GM18520 (cell line): ENCODE data around the gene NQO2.
A peak's percentile ranks its signal among the peaks of the same experiment; 100 is the strongest.
"Not testable (repeated sequence)": the region's sequence is repeated elsewhere in the genome, so short reads cannot be mapped to it uniquely, and the experiment has no call there.

Experiments used
- ATAC-seq: cut with Tn5 transposase; IDR thresholded peaks from one replicate; pipeline ENCODE4 v1.9.1; 2021; ENCODE audit not compliant: unreplicated experiment

NQO2 gene

DNA sequence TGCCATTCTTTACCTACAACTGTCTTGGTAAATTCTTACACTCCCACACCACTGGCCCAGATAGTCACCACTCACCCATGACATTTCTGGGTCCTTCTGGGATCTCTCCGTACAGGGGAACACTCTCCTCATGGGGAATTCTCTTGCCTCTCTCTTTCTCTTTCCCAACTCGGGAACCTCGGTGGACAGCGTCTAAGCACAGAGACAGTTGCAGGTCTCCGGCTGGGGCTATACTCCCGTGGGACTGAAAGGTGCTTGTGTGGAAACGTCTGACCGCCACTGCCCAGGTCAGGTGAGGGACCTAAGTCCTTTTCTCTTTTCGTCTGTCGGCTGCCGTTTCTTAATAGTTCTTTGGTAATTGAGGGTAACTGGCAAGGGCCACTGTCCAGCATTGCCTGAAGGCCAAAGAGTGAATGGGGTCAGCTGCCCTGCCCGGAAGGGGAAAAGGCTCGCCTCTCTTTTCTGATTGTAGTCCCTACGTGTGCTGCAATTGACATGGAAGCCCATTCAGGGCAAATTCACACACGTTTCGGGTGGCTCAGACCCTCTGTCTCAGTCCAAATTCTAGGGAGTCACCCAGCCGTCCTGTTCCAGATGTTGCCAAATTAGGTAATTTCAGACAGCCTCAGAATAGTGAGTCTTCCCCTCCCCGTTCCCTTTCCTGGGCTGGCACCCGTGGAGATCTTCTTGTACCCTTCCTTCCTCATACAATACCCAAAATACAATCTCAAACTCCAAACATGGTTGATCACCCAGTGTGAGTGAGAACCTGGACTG is 37.4 kb downstream of the NQO2 start:
- ATAC-seq: no peak

DNA sequence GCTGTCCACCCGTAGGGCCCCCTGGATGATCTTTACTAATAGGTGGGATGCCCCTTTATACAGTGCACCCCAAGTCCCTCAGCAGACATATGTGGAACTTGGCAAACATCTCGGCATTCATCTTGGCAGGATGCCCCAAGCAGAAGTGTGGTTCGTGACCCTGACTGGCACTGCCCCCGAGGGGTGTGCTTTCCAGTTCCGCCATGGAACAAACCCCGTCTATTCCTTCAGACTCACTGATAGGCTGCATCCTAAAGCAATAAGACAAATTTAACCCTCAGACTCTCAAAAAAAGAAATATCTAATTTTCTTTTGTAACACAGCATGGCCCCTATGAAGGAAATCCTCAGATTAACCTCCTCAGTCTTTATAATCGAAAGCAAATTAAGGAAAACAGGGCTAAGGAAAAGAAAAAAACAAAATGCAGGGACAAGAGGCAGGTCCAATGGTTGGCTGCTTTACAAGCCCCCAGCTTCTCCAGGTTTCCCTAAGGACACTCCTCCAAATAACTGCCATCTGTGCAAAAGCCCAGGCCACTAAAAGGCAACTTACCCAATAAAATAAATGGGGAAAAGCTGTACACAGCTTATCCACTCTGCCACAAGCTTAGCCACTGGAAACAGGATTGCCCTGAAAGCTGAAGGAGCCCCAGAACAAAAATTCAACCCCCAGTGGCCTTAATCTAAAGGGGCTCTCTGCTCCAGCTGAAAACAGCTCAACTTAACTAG is 38.1 kb downstream of the NQO2 start:
- ATAC-seq: no peak

GRCh38 chr6:3039384-3039783 is 39.7 kb downstream of the NQO2 start:
- no peak for ATAC-seq

DNA sequence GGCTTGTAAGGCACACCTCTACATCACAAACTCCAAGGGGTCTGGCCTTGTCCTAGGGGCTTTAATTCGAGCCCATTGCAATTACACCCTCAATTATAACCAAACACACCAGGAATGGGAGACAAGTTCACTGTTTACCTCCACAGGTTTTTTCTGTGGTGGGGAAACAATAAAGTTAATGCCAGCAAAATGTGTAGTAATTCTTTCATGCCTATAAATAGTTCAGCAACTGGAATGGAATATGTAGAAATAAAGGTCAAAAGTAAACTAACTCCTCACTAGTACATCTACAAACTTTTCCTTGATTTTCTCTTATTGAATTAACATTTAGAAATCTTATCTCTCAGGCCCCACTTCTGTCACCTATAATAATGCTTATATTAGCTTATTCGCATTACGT is 41.5 kb downstream of the NQO2 start:
- ATAC-seq: no peak

DNA sequence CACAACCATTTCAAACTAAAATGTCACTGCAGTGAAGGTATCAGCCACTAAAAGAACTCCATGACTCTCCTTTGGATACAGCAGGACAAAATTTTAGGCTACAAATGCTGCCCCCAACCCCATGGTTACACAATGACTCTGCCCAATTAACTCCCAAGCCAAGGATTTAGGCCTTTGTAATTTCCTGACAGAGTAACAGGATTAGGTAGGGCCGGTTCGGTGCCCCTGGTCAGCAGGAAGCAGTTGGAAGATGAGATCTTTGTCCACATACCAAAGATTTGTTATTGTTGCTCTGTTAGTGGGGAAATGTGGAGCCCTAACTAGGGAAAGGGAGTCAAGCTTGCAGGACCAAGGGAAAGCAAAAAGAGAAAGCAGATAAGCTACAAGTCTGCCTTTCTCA is 41.9 kb downstream of the NQO2 start:
- ATAC-seq: no peak

GRCh38 chr6:3045369-3045768 is 45.7 kb downstream of the NQO2 start:
- ATAC-seq: no peak

GRCh38 chr6:3045777-3046176 is 46.1 kb downstream of the NQO2 start:
- no peak for ATAC-seq

DNA sequence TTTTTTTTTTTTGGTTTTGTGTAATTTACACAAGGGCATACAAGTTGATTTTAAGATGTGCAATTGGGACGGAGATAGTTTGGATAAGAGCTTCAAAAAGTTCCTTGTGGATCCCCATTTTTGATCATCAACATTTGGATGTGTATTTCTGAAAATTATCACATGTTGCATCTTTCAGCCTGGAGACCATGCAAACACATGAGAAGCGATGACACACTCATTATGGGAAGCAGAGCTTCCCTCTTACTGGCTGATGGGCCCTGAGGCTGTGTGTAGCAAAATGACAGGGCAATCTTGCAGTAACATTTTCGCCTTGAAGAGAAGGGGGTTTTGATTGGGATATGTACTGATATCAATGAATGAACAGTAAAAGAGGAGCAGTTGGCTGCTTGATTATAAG is 46.6 kb downstream of the NQO2 start:
- no peak for ATAC-seq

- ATAC-seq: not testable (repeated sequence)
Observed at GRCh38 chr6:3048009-3048408, 48.3 kb downstream of the NQO2 start.

DNA sequence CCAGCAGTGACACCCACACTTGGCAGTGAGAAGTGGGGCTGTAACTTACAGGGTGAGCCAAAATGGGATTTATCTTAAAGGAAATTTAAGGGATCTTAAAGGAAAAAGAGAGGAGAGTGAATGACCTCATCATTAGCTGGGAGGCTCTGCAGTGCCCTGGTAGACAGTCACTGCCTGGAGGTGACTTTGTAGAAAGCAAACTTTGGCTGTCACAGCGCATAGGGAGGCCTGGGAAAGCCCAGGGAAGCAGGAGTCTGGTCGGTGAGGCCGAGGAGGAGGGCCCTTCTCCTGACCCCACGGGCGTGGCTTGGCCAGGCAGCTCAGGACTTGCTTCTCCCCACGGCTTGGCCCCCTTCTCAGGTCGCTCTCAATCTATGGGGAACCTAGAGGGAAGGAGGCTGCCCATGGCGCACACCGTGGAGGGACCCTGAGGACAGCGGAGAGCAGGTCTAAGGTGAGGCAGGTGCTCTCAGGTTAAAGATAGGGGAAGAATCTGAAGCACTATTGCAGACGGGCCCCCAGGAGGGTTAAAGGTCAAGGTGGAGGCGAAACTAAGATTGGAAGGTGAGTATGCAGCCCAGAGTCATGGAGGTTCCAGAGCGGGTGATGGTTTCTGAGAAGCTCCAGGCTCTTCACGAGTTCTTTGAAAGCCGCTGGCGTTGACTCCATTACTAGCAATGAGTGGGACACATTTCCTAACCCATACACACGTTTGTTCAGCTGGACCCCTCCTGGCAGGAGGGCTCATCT is 53.0 kb downstream of the NQO2 start:
- ATAC-seq: no peak

GRCh38 chr6:3053231-3053508 is 53.5 kb downstream of the NQO2 start:
- no peak for ATAC-seq

DNA sequence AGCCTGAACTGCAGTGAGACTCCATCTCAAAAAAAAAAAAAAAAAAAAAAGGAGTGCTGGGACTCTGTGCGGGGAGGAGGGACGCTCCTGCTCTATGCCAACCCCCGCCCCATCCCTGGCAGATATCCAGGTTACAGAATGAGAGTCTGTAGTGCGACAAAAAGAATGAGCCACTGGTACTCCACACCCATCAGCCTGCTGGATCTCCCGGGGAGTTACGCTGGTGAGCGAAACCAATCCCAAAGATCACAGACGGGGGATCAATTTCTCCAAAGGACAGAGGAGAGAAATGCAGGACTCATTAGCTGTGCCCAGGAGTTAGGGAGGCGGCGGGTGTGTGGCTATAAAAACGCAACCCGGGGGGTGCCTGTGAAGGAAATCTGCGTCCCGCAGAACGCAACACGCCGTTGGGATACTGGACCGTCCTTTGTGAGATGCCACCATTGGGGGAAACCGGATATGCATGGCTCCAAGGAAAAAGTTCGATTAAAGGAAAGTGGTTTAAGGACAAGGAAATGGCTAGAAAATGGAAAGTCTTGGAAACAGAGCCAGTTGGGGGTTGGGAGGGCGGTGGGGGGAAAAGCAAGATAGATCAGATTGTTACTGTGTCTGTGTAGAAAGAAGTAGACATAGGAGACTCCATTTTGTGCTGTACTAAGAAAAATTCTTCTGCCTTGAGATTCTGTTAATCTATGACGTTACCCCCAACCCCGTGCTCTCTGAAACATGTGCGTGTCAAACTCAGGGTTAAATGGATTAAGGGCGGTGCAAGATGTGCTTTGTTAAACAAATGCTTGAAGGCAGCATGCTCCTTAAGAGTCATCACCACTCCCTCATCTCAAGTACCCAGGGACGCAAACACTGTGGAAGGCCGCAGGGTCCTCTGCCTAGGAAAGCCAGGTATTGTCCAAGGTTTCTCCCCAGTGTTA is 54.8 kb downstream of the NQO2 start:
- ATAC-seq: not testable (repeated sequence)

DNA sequence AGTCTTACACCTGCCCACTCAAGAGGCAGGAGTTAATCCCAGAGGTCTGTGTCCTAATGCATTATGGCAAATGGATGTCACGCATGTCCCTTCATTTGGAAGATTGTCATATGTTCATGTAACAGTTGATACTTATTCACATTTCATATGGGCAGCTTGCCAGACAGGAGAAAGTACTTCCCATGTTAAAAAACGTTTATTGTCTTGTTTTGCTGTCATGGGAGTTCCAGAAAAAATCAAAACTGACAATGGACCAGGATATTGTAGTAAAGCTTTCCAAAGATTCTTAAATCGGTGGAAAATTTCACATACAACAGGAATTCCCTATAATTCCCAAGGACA is 55.4 kb downstream of the NQO2 start:
- not testable (repeated sequence) for ATAC-seq

DNA sequence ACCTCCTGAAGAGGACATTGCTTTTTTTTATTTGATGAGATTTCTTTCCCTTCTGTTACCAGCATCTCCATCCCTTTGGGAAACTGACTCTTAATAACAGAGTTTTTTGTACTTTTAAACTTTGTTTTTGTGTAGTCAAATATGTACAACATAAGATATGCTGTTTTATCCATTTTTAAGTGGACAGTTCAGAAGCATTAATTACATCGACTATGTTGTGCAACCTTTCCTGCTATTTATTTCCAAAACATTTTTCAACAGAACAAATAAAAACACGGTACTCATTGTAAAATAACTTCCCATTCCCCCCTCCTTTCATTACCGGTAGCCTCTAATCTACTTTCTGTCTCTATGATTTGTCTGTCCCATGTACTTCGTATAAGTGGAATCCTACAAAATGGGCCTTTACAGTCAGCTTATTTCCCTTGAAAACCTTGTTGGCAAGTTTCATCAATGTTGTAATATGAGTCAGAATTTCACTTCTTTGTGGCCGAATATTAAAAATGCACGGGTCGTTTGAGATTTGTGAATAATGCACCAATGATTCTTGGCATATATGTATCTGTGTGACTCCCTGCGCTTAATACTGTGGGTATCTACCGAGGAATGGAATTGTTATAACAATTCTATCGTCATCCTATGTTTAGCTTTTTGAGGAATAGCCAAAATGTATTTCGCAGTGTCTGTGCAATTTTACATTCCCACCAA is 57.5 kb downstream of the NQO2 start:
- ATAC-seq: no peak

DNA sequence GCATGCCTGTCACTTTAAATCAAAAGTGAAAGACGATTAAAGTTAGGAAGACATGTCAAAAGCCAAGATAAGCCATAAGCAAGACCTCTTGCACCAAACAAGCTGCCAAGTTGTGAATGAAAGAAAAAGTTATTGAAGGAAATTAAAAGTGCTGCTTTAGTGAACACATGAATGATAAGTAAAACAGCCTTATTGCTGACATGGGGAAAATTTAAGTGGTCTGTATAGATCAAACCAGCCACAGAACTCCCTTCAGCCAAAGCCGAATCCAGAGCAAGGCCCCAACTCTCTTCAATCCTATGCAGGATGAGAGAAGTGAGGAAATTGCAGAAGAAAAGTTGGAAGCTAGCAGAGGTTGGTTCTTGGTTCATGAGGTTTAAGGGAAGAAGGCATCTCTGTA is 59.3 kb downstream of the NQO2 start:
- no peak for ATAC-seq

DNA sequence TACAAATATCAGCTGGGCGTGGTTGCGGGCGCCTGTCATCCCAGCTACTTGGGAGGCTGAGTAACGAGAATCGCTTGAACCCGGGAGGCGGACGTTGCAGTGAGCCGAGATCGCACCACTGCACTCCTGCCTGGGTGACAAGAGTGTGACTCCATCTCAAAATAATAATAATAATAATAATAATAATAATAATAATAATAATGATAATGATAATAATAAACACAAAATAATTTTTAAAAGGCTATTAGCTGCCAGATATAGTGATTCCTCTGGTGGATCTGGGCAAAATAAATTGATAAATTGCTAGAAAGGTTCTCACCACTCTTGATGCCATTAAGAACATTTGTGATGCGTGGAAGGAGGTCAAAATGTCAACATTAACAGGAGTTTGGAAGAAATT is 60.4 kb downstream of the NQO2 start:
- not testable (repeated sequence) for ATAC-seq

GRCh38 chr6:3061501-3061941 is 61.8 kb downstream of the NQO2 start:
- ATAC-seq: no peak

- ATAC-seq: not testable (repeated sequence)
Observed at GRCh38 chr6:3063340-3063732, 63.6 kb downstream of the NQO2 start.

DNA sequence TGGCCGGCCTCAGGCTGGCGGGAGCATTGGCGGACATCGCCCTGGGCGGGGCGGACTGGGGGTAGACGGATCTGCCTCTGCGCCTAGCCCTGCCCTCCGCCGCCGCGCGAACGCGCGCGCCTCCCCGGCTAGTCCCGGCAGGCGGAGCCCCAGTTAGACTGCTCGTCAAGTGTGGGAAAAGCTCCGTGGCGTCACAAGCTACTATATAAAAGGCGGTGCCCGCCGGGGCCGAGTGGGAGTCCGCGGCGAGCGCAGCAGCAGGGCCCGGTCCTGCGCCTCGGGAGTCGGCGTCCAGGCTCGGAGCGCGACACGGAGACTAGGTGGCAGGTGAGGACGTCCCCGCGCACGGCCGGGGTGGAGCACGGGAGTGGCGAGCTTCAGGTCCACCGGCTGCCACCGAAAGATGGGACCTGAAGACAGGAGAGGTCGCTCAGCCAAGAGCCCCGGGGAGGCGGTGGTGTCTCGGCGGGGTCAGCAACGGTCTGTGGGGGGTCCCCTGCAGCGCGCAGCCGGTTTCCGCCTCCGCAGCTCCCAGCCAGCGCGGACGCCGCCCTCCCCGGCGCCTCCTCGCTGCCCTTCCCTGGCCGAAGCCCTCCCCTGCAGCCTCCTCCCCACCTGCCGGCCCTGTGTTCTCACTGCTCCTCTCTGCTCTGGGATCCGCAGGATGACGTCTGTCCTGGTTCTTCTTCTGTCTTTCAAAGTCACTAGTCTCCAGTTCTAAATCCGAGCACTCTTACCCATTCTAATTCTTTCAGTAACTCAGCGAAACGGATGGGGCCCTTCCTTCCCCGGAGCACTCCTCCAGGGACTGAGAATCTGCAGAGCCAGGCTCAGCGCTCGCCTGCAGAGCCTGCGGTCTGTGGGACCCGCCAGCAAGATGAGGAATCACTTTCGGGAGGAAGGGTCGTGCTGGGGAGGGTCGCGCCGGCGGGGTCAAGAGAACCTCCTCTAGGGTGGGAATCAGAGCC is 64.3 kb downstream of the NQO2 start:
- peak; percentile 52 for ATAC-seq
